IMR-90 (cell line): ENCODE measurements around the gene CHPT1. TPM values are rescaled to one million over a fixed set of nuclear protein-coding genes. Genes with fewer than 3 reads are reported as not detected.
A peak's percentile ranks its signal among the peaks of the same experiment; 100 is the strongest.

ENCODE experiments used
- ATAC-seq: fragments of 200-7000 bp; cut with Tn5 transposase; 2 replicates; pipeline ENCODE4 v1.9.1; 2020; ENCODE audit warnings: low read depth, mild to moderate bottlenecking, moderate library complexity
- BruUV-seq: library from RNA; stranded (reverse); fragments of 400-500 nt; replicated peaks from 2 replicates; lab custom pipeline; 2021; lab: Mats Ljungman, UMichigan
- CTCF ChIA-PET: fragments of 300-600 bp; formaldehyde crosslinking; extraction: SDS; loops from one replicate; lab custom pipeline; 2021; ENCODE audit warnings: antibody characterized with exemption; lab: Yijun Ruan, JAX
- POLR2A ChIA-PET: fragments of 300-600 bp; sonication (Branson Sonifier 250); formaldehyde crosslinking; loops from one replicate; lab custom pipeline; 2022; ENCODE audit warnings: antibody characterized with exemption; ENCODE audit not compliant: unreplicated experiment; lab: Charles Lee
- DNase-seq: peaks from one replicate; pipeline ENCODE4 v3.0.0; 2013
- H2AFZ ChIP-seq: replicated peaks from 2 replicates; pipeline ENCODE3; 2013; ENCODE audit warnings: low read length, mild to moderate bottlenecking; ENCODE audit not compliant: poor library complexity
- H2AK5ac ChIP-seq: 2 replicates; pipeline ENCODE4 v1.6.1; 2013; ENCODE audit warnings: low read depth, low read length, inconsistent platforms
- H2AK9ac ChIP-seq: replicated peaks from 2 replicates; pipeline ENCODE3; 2013; ENCODE audit warnings: mild to moderate bottlenecking, low read depth, low read length, moderate library complexity; ENCODE audit not compliant: poor library complexity
- H2BK120ac ChIP-seq: 2 replicates; pipeline ENCODE4 v1.6.1; 2013; ENCODE audit warnings: low read depth, low read length, inconsistent platforms
- H2BK15ac ChIP-seq: 3 replicates; pipeline ENCODE4 v1.6.1; 2013; ENCODE audit warnings: low read depth, low read length, inconsistent platforms
- H2BK20ac ChIP-seq: 2 replicates; pipeline ENCODE4 v1.6.1; 2013; ENCODE audit warnings: low read depth, mild to moderate bottlenecking, inconsistent platforms, low read length, moderate library complexity
- H2BK5ac ChIP-seq: 2 replicates; pipeline ENCODE4 v1.6.1; 2013; ENCODE audit warnings: mild to moderate bottlenecking, low read depth, low read length, inconsistent platforms; ENCODE audit not compliant: poor library complexity, severe bottlenecking
- H3K14ac ChIP-seq: replicated peaks from 2 replicates; pipeline ENCODE4 v1.6.1; 2013; ENCODE audit warnings: low read depth, low read length, inconsistent platforms
- H3K18ac ChIP-seq: 2 replicates; pipeline ENCODE4 v1.6.1; 2013; ENCODE audit warnings: low read depth, low read length, control low read depth
- H3K23ac ChIP-seq: 2 replicates; pipeline ENCODE4 v1.6.1; 2013; ENCODE audit warnings: low read depth, low read length, inconsistent platforms
- H3K27ac ChIP-seq: 2 replicates; pipeline ENCODE4 v1.5.1; 2013; ENCODE audit warnings: mild to moderate bottlenecking, control low read depth, low read length; ENCODE audit not compliant: insufficient read depth
- H3K27me3 ChIP-seq: 2 replicates; pipeline ENCODE4 v1.6.1; 2013; ENCODE audit warnings: low read length; ENCODE audit not compliant: control insufficient read depth, insufficient read depth
- H3K36me3 ChIP-seq: 2 replicates; pipeline ENCODE4 v1.6.1; 2013; ENCODE audit warnings: low read length, mixed read lengths; ENCODE audit not compliant: control insufficient read depth, insufficient read depth
- H3K4ac ChIP-seq: 2 replicates; pipeline ENCODE4 v1.6.1; 2013; ENCODE audit warnings: low read depth, low read length, inconsistent platforms
- H3K4me1 ChIP-seq: 2 replicates; pipeline ENCODE4 v1.6.1; 2013; ENCODE audit warnings: low read length, mixed read lengths; ENCODE audit not compliant: control insufficient read depth, insufficient read depth
- H3K4me2 ChIP-seq: 2 replicates; pipeline ENCODE4 v1.6.1; 2013; ENCODE audit warnings: low read depth, mild to moderate bottlenecking, control low read depth, low read length, moderate library complexity
- H3K4me3 ChIP-seq: 2 replicates; pipeline ENCODE4 v1.5.1; 2013; ENCODE audit warnings: low read depth, mild to moderate bottlenecking, control low read depth, low read length, moderate library complexity; ENCODE audit not compliant: insufficient read depth
- H3K56ac ChIP-seq: 2 replicates; pipeline ENCODE4 v1.6.1; 2013; ENCODE audit warnings: low read length, inconsistent platforms; ENCODE audit not compliant: insufficient read depth; ENCODE audit errors: extremely low read depth
- H3K79me1 ChIP-seq, 2 experiments: 2 replicates each; pipeline ENCODE4 v1.6.1; 2013; ENCODE audit warnings: low read length in 2 of 2, inconsistent platforms in 1 of 2, low read depth in 1 of 2
- H3K9ac ChIP-seq: 2 replicates; pipeline ENCODE4 v1.6.1; 2013; ENCODE audit warnings: low read depth, low read length, control low read depth
- H3K9me1 ChIP-seq: 2 replicates; pipeline ENCODE4 v1.6.1; 2013; ENCODE audit warnings: low read length, inconsistent platforms; ENCODE audit not compliant: insufficient read depth
- H3K9me3 ChIP-seq: 2 replicates; pipeline ENCODE4 v1.6.1; 2013; ENCODE audit warnings: low read length; ENCODE audit not compliant: control insufficient read depth, insufficient read depth
- H4K20me1 ChIP-seq: 2 replicates; pipeline ENCODE4 v1.6.1; 2013; ENCODE audit warnings: low read length, inconsistent platforms; ENCODE audit not compliant: insufficient read depth
- H4K5ac ChIP-seq: 2 replicates; pipeline ENCODE4 v1.6.1; 2013; ENCODE audit warnings: mild to moderate bottlenecking, low read depth, low read length, control low read depth
- H4K8ac ChIP-seq, 2 experiments: 2 replicates each; pipeline ENCODE4 v1.6.1; 2013; ENCODE audit warnings: low read depth in 2 of 2, low read length in 2 of 2, control low read depth in 1 of 2, inconsistent platforms in 1 of 2
- H4K91ac ChIP-seq: 2 replicates; pipeline ENCODE4 v1.6.1; 2013; ENCODE audit warnings: low read depth, low read length, inconsistent platforms; ENCODE audit not compliant: insufficient read depth
- CHD1 ChIP-seq: IDR thresholded peaks from 2 replicates; pipeline ENCODE4 v1.6.1; 2012; ENCODE audit warnings: low read depth, low read length, improper control_type of control experiment
- CTCF ChIP-seq: conservative IDR thresholded peaks from 2 replicates; pipeline ENCODE4 v1.5.1; 2012; ENCODE audit warnings: mild to moderate bottlenecking, low read depth, low read length, improper control_type of control experiment
- FOS ChIP-seq: fragments of 150-350 bp; IDR thresholded peaks from 2 replicates; pipeline ENCODE4 v1.6.1; 2016; ENCODE audit warnings: low read depth, low read length
- MXI1 ChIP-seq: IDR thresholded peaks from 2 replicates; pipeline ENCODE4 v1.6.1; 2012; ENCODE audit warnings: low read depth, mild to moderate bottlenecking, low read length, moderate library complexity, borderline replicate concordance
- NFE2L2 ChIP-seq: fragments of 150-350 bp; IDR thresholded peaks from 2 replicates; pipeline ENCODE4 v1.6.1; 2016; ENCODE audit warnings: low read depth, mild to moderate bottlenecking, low read length
- POLR2A ChIP-seq: IDR thresholded peaks from 2 replicates; pipeline ENCODE4 v1.6.1; 2012; ENCODE audit warnings: mild to moderate bottlenecking, low read depth, low read length
- RAD21 ChIP-seq: IDR thresholded peaks from 2 replicates; pipeline ENCODE4 v1.6.1; 2012; ENCODE audit warnings: low read length, improper control_type of control experiment
- SMC3 ChIP-seq: fragments of 150-350 bp; IDR thresholded peaks from 2 replicates; pipeline ENCODE4 v1.6.1; 2016; ENCODE audit warnings: low read depth, mild to moderate bottlenecking, antibody characterized with exemption, low read length, moderate library complexity
- WGBS, 2 experiments: methylation state at CpG; one replicate each; pipeline versions ENCODE4 v1.1.5 to v1.1.7; 2013; ENCODE audit warnings: missing lambda C conversion rate in 2 of 2; ENCODE audit not compliant: insufficient read length in 1 of 2; ENCODE audit errors: extremely low coverage in 2 of 2; 5-methylcytosine and 5-hydroxymethylcytosine counted together
- dilution Hi-C: fragments of 300-500 bp; cut with HindIII; formaldehyde crosslinking; loops from one replicate; pipeline ENCODE4 v1.14.3; 2018; ENCODE audit warnings: low sequenced_read_pairs; ENCODE audit not compliant: unreplicated experiment
- in situ Hi-C: fragments of 300-500 bp; cut with MboI; formaldehyde crosslinking; loops from 3 replicates; pipeline ENCODE4 v1.14.3; 2019; ENCODE audit warnings: low sequenced_read_pairs, inconsistent platforms, mixed read lengths
- intact Hi-C: fragments of 100-400 bp; cut with micrococcal nuclease; formaldehyde crosslinking; loops from 2 replicates; pipeline ENCODE4 v1.10.0; 2022
- polyA plus RNA-seq, 3 experiments: library from polyadenylated mRNA; depleted of rRNA; stranded (reverse); fragments of >200 nt; gene quantifications; 2 replicates each; pipeline ENCODE4 v1.2.3, GENCODE V29; 2012; ENCODE audit warnings: low replicate concordance in 1 of 3
- total RNA-seq: library from RNA; depleted of rRNA; stranded (reverse); fragments of >200 nt; gene quantifications from 2 replicates; pipeline ENCODE4 v1.2.3, GENCODE V29; 2012

CHPT1 gene
- total and polyA plus RNA-seq, 2 of the 4 experiments (the other 2 are of a cell fraction): 8.1 to 11.7 TPM

GRCh38 chr12:101746196-101746595, 48.8 kb downstream of the CHPT1 start:
- no peak overlapping the region for H4K8ac ChIP-seq
- H3K36me3 ChIP-seq: peaks cover 24% of the 10 kb centered on the region
- POLR2A ChIA-PET: no interaction called here
- H3K14ac ChIP-seq: no peak overlapping the region
- no peak for TF ChIP-seq SMC3
- TF ChIP-seq RAD21: no peak
- TF ChIP-seq NFE2L2: no peak
- TF ChIP-seq CTCF: no peak
- no peak for TF ChIP-seq FOS
- no peak for TF ChIP-seq CHD1
- no peak for TF ChIP-seq POLR2A
- no peak for TF ChIP-seq MXI1
- no peak overlapping the region for H3K23ac ChIP-seq
- no peak overlapping the region for H3K27ac ChIP-seq
- no peak overlapping the region for H3K4me2 ChIP-seq
- H2BK20ac ChIP-seq: no peak overlapping the region
- no peaks in the 10 kb centered on the region for H3K27me3 ChIP-seq
- no peak overlapping the region for H3K4ac ChIP-seq
- intact Hi-C loops (no loop called here), dilution Hi-C loops (no loop called here), in situ Hi-C loops (no loop called here)
- H4K20me1 ChIP-seq: no peaks in the 10 kb centered on the region
- H2BK120ac ChIP-seq: no peak overlapping the region
- H4K91ac ChIP-seq: no peak overlapping the region
- no peaks in the 10 kb centered on the region for H3K9me3 ChIP-seq
- H3K9me1 ChIP-seq: no peaks in the 10 kb centered on the region; the same call in 1 of the 2 replicates
- no peak overlapping the region for H3K56ac ChIP-seq
- no peak overlapping the region for H3K4me3 ChIP-seq
- no CpG with 5 or more reads among the region's 1 CpG for WGBS, 2 experiments
- no peak overlapping the region for H3K9ac ChIP-seq
- no peak overlapping the region for H4K5ac ChIP-seq
- no peak overlapping the region for H2BK5ac ChIP-seq
- DNase-seq: no peak
- no peak for ATAC-seq
- H3K79me1 ChIP-seq: no peaks in the 10 kb centered on the region
- CTCF ChIA-PET: interaction anchor here (0.6 to 1.4 kb wide), 2 partner anchors 26 to 1545 kb away, joined by 3 read pairs; no protein-coding TSS in a partner anchor
- no peak overlapping the region for H3K18ac ChIP-seq
- no peak overlapping the region for H2BK15ac ChIP-seq
- H3K4me1 ChIP-seq: no peaks in the 10 kb centered on the region
- BruUV-seq: TSS peak; percentile 87
- no peak overlapping the region for H2AK9ac ChIP-seq
- H2AFZ ChIP-seq: no peak overlapping the region
- H2AK5ac ChIP-seq: no peak overlapping the region
